PC-9 (cell line): ENCODE results near the gene ULK3. TPM values are rescaled to one million over a fixed set of nuclear protein-coding genes. Genes with fewer than 3 reads are reported as not detected.

ENCODE experiments used
- BruUV-seq: library from RNA; stranded (reverse); fragments of 400-500 nt; replicated peaks from 2 replicates; lab custom pipeline; 2021; lab: Mats Ljungman, UMichigan
- CTCF ChIA-PET: fragments of 300-600 bp; sonication (Branson Sonifier 250); formaldehyde crosslinking; loops from one replicate; lab custom pipeline; 2022; ENCODE audit warnings: antibody characterized with exemption; lab: Charles Lee
- POLR2A ChIA-PET: fragments of 300-600 bp; sonication (Branson Sonifier 250); formaldehyde crosslinking; loops from one replicate; lab custom pipeline; 2022; ENCODE audit warnings: antibody characterized with exemption; ENCODE audit not compliant: unreplicated experiment; lab: Charles Lee
- DNase-seq, 2 experiments: peaks; one replicate each; pipeline versions ENCODE4 v3.0.0 to v3.0.0-alpha.2; 2015 to 2022; ENCODE audit warnings: mixed read lengths in 1 of 2
- H2AFZ ChIP-seq: fragments of 200-600 bp; sonication (generic); 2 replicates; pipeline ENCODE4 v1.8.1; 2017; ENCODE audit warnings: antibody characterized with exemption
- H3F3A ChIP-seq: fragments of 200-600 bp; sonication (generic); 2 replicates; pipeline ENCODE4 v1.8.1; 2017; ENCODE audit warnings: antibody characterized with exemption, mild to moderate bottlenecking, low read depth; ENCODE audit not compliant: insufficient read depth
- H3K27ac ChIP-seq: fragments of 200-600 bp; sonication (generic); 2 replicates; pipeline ENCODE4 v1.6.1; 2016; ENCODE audit warnings: mixed run types
- H3K27me3 ChIP-seq: fragments of 200-600 bp; sonication (generic); 2 replicates; pipeline ENCODE4 v1.6.1; 2016; ENCODE audit warnings: low read depth, mixed run types; ENCODE audit not compliant: insufficient read depth
- H3K36me3 ChIP-seq: fragments of 200-600 bp; sonication (generic); 2 replicates; pipeline ENCODE4 v1.6.1; 2016; ENCODE audit warnings: low read depth, mixed run types
- H3K4me1 ChIP-seq: fragments of 200-600 bp; sonication (generic); replicated peaks from 2 replicates; pipeline ENCODE4 v1.6.1; 2016; ENCODE audit warnings: mixed run types; ENCODE audit not compliant: insufficient read depth
- H3K4me2 ChIP-seq: fragments of 200-600 bp; sonication (generic); 2 replicates; pipeline ENCODE4 v1.6.1; 2017; ENCODE audit warnings: mixed run types
- H3K4me3 ChIP-seq: fragments of 200-600 bp; sonication (generic); 2 replicates; pipeline ENCODE4 v1.6.1; 2016; ENCODE audit warnings: mixed run types
- H3K79me2 ChIP-seq: fragments of 200-600 bp; sonication (generic); 2 replicates; pipeline ENCODE4 v1.6.1; 2017; ENCODE audit warnings: low read depth, mixed run types
- H3K9me2 ChIP-seq: fragments of 200-600 bp; sonication (generic); 2 replicates; pipeline ENCODE4 v1.8.1; 2017; ENCODE audit warnings: mild to moderate bottlenecking; ENCODE audit not compliant: insufficient read depth
- H3K9me3 ChIP-seq: fragments of 200-600 bp; sonication (generic); 2 replicates; pipeline ENCODE4 v1.8.1; 2016; ENCODE audit warnings: low read depth; ENCODE audit not compliant: insufficient read depth
- H4K20me1 ChIP-seq: fragments of 200-600 bp; sonication (generic); 2 replicates; pipeline ENCODE4 v1.8.1; 2017; ENCODE audit not compliant: insufficient read depth
- EZH2 ChIP-seq: fragments of 200-600 bp; sonication (generic); IDR thresholded peaks from 2 replicates; pipeline ENCODE4 v1.8.0; 2017; ENCODE audit warnings: antibody characterized with exemption, low read depth
- intact Hi-C: fragments of 100-400 bp; cut with micrococcal nuclease; formaldehyde crosslinking; loops from one replicate; pipeline ENCODE4 v1.10.0; 2022; ENCODE audit not compliant: unreplicated experiment
- total RNA-seq: library from RNA; stranded (reverse); gene quantifications from 2 replicates; pipeline ENCODE4 v1.2.3, GENCODE V29; 2021
- TF ChIP-seq, protein P1 (sequence below): fragments of 200-600 bp; sonication (generic); conservative IDR thresholded peaks from 2 replicates; pipeline ENCODE4 v1.6.1; 2017; ENCODE audit warnings: mixed run types, antibody characterized with exemption, mild to moderate bottlenecking, moderate library complexity

ULK3 gene
- total RNA-seq, 1 experiment from 2014 or later = 30.2 TPM

DNA sequence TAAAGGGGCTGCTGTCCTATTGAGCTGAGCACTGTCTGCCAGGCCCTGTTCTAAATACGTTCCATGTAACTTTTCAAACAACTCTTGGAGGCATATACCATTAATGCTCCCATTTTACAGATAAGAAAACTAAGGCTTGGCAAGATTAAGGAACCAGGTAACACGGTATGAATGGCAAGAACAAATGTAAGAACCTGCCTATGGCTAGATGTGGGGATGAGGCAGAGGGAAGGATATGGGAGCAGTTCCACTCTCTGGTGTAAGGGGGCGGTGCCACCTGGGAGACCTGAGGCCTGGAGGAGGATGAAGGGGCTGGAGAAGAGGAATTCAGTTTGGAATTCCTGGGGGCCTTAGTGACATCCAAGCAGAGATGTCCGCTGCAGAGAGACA is 34.1 kb downstream of the ULK3 start:
- no peak overlapping the region for H3K27ac ChIP-seq
- ChIA-PET CTCF (no interaction called here), POLR2A (no interaction called here)
- DNase-seq = no peak
- BruUV-seq = no TSS peak
- no peaks in the 10 kb centered on the region for H3K79me2 ChIP-seq
- no peak overlapping the region for H3K4me2 ChIP-seq
- TF ChIP-seq EZH2 = no peak
- TF ChIP-seq, protein P1, sequence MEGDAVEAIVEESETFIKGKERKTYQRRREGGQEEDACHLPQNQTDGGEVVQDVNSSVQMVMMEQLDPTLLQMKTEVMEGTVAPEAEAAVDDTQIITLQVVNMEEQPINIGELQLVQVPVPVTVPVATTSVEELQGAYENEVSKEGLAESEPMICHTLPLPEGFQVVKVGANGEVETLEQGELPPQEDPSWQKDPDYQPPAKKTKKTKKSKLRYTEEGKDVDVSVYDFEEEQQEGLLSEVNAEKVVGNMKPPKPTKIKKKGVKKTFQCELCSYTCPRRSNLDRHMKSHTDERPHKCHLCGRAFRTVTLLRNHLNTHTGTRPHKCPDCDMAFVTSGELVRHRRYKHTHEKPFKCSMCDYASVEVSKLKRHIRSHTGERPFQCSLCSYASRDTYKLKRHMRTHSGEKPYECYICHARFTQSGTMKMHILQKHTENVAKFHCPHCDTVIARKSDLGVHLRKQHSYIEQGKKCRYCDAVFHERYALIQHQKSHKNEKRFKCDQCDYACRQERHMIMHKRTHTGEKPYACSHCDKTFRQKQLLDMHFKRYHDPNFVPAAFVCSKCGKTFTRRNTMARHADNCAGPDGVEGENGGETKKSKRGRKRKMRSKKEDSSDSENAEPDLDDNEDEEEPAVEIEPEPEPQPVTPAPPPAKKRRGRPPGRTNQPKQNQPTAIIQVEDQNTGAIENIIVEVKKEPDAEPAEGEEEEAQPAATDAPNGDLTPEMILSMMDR = no peak; the same call in 1 of the 2 replicates
- H3K9me3 ChIP-seq = no peaks in the 10 kb centered on the region
- no peaks in the 10 kb centered on the region for H3K9me2 ChIP-seq
- no peaks in the 10 kb centered on the region for H3K27me3 ChIP-seq
- H3F3A ChIP-seq = peaks cover 3% of the 10 kb centered on the region; the same call in 1 of the 2 replicates
- H2AFZ ChIP-seq = no peak overlapping the region
- H3K4me1 ChIP-seq = no peaks in the 10 kb centered on the region
- H3K4me3 ChIP-seq = no peak overlapping the region
- no peaks in the 10 kb centered on the region for H4K20me1 ChIP-seq
- intact Hi-C loops = no loop called here
- H3K36me3 ChIP-seq = no peaks in the 10 kb centered on the region

DNA sequence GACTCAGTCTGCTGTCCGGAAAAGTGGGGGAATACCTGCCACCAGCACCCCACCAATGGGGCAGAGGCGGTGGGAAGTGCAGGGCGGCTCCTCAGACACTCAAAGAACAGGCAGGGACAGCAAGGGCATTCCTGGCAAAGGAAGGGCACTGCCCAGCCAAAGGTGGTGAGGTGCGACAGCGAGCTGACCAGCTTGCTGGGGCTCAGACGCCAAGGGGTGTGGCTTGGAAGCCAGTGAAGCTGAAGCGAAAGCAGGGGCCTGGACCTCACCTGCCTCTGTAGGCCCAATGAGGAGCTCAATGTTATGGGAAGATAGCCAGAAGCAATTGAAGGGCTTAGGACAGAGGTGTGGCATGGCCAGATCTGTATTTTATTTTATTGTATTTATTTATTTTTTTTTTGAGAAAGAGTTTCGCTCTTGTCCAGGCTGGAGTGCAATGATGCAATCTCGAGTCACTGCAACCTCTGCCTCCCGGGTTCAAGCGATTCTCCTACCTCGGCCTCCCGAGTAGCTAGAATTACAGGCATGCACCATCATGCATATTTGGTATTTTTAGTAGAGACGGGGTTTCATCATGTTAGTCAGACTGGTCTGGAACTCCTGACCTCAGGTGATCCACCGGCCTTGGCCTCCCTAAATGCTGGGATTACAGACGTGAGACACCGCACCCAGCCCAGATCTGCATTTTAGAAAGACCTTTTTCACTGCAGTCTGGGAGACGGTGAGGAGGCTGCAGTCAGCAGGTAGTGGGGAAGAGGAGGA is 34.7 kb downstream of the ULK3 start:
- no peaks in the 10 kb centered on the region for H3K36me3 ChIP-seq
- no peak overlapping the region for H3K4me2 ChIP-seq
- H3K27ac ChIP-seq = no peak overlapping the region
- no peaks in the 10 kb centered on the region for H3K27me3 ChIP-seq
- no peak overlapping the region for H2AFZ ChIP-seq
- no peaks in the 10 kb centered on the region for H4K20me1 ChIP-seq
- no peaks in the 10 kb centered on the region for H3K9me3 ChIP-seq
- TF ChIP-seq, protein P1 = no peak
- TF ChIP-seq EZH2 = no peak
- no peaks in the 10 kb centered on the region for H3K4me1 ChIP-seq
- peak in 1 of 2 experiments; percentile 41 for DNase-seq
- H3K4me3 ChIP-seq = no peak overlapping the region
- ChIA-PET POLR2A (no interaction called here), CTCF (interaction anchor here (0.7 kb wide), 1 partner anchor 13 kb away, joined by 3 read pairs; no protein-coding TSS in a partner anchor)
- H3F3A ChIP-seq = peaks cover 5% of the 10 kb centered on the region; the same call in 1 of the 2 replicates
- no peaks in the 10 kb centered on the region for H3K79me2 ChIP-seq
- no peaks in the 10 kb centered on the region for H3K9me2 ChIP-seq
- intact Hi-C loops = no loop called here
- no TSS peak for BruUV-seq

DNA sequence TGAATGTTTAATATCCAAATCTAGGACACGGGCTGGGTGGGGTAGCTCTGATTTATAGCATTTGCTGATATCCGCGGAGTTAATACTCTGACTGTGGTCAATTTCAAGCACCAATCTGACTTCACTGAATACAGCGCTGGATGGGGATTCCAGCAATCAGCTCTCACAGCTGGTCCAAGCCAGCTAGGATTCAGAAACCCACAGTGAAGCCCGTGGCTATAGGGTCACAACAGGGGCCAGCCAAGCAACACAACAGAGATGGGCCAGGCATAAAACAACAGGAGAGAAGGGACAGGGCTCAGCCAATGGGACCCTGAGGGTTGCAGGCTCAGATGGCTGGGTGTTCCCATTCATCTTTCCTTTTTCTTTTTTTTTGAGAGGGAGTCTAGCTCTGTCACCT is 35.7 kb downstream of the ULK3 start:
- no peaks in the 10 kb centered on the region for H3K36me3 ChIP-seq
- no peaks in the 10 kb centered on the region for H3K9me3 ChIP-seq
- intact Hi-C loops = no loop called here
- H3K4me1 ChIP-seq = no peaks in the 10 kb centered on the region
- no peaks in the 10 kb centered on the region for H3K27me3 ChIP-seq
- H4K20me1 ChIP-seq = no peaks in the 10 kb centered on the region
- POLR2A ChIA-PET = interaction anchor here (0.6 kb wide), 1 partner anchor 10 kb away, joined by 5 read pairs; no protein-coding TSS in a partner anchor
- no peak for DNase-seq
- no peaks in the 10 kb centered on the region for H3K79me2 ChIP-seq
- CTCF ChIA-PET = no interaction called here
- peaks cover 5% of the 10 kb centered on the region; the same call in 1 of the 2 replicates for H3F3A ChIP-seq
- no TSS peak for BruUV-seq
- no peak overlapping the region for H2AFZ ChIP-seq
- no peak overlapping the region for H3K27ac ChIP-seq
- H3K4me2 ChIP-seq = no peak overlapping the region
- H3K9me2 ChIP-seq = no peaks in the 10 kb centered on the region
- TF ChIP-seq, protein P1 = no peak
- TF ChIP-seq EZH2 = no peak
- H3K4me3 ChIP-seq = no peak overlapping the region
